HEK293 (cell line): Measurements from ENCODE around the gene NCLN.

ENCODE experiments used
- CTCF ChIP-seq: fragments of 450-650 bp; formaldehyde crosslinking; IDR thresholded peaks from 2 replicates; pipeline ENCODE4 v1.5.1; 2016; ENCODE audit warnings: missing biosample characterization, missing genetic modification characterization
- PRDM1 ChIP-seq: fragments of 450-650 bp; formaldehyde crosslinking; IDR thresholded peaks from 2 replicates; pipeline ENCODE4; 2016; ENCODE audit warnings: missing biosample characterization, missing genetic modification characterization
- ZBTB49 ChIP-seq: fragments of 450-650 bp; formaldehyde crosslinking; IDR thresholded peaks from 2 replicates; pipeline ENCODE4 v1.5.1; 2016; ENCODE audit warnings: missing biosample characterization, missing genetic modification characterization, low read depth
- ZBTB6 ChIP-seq: fragments of 450-650 bp; formaldehyde crosslinking; IDR thresholded peaks from 2 replicates; pipeline ENCODE4 v1.5.1; 2017; ENCODE audit warnings: missing biosample characterization, missing genetic modification characterization
- ZSCAN23 ChIP-seq: fragments of 450-650 bp; formaldehyde crosslinking; IDR thresholded peaks from 2 replicates; pipeline ENCODE4 v1.5.1; 2016; ENCODE audit warnings: missing biosample characterization, missing genetic modification characterization

GRCh38 chr19:3142781-3143337 is 42.9 kb upstream of the NCLN start:
- TF ChIP-seq CTCF (tag by site-specific recombination) (no peak), PRDM1 (tag by site-specific recombination) (no peak), ZBTB49 (tag by site-specific recombination) (no peak), ZSCAN23 (no peak), ZBTB6 (tag by site-specific recombination) (no peak)
